Limb (tissue), 2 donors: ENCODE measurements around the gene ARHGEF28.

ENCODE experiments used
- DNase-seq, 2 donors: peaks; one replicate each; pipeline ENCODE4 v3.0.0-alpha.2; 2016; ENCODE audit errors: extremely low spot score in 2 of 2

ARHGEF28 gene

GRCh38 chr5:73856997-73857396 lies 231.0 kb downstream of the ARHGEF28 start:
- no peak for DNase-seq

GRCh38 chr5:73857446-73857845 lies 231.4 kb downstream of the ARHGEF28 start:
- DNase-seq, result no peak

- no peak for DNase-seq
Measured at GRCh38 chr5:73858054-73858453, 232.1 kb downstream of the ARHGEF28 start.

- DNase-seq, result no peak
Measured at GRCh38 chr5:73858776-73859175, 232.8 kb downstream of the ARHGEF28 start.

- no peak for DNase-seq
Measured at GRCh38 chr5:73859696-73860095, 233.7 kb downstream of the ARHGEF28 start.

- DNase-seq, result no peak
Measured at GRCh38 chr5:73861313-73861988, 235.5 kb downstream of the ARHGEF28 start.

GRCh38 chr5:73862796-73863195 lies 236.8 kb downstream of the ARHGEF28 start:
- DNase-seq, result no peak

GRCh38 chr5:73863876-73864275 lies 237.9 kb downstream of the ARHGEF28 start:
- DNase-seq, result no peak

GRCh38 chr5:73865315-73865714 lies 239.3 kb downstream of the ARHGEF28 start:
- DNase-seq, result no peak

GRCh38 chr5:73867345-73868335 lies 241.6 kb downstream of the ARHGEF28 start:
- DNase-seq, result no peak

- no peak for DNase-seq
Measured at GRCh38 chr5:73883646-73884045, 257.6 kb downstream of the ARHGEF28 start.

GRCh38 chr5:73887688-73888087 lies 261.7 kb downstream of the ARHGEF28 start:
- DNase-seq, result no peak

- DNase-seq, result no peak
Measured at GRCh38 chr5:73890569-73890968, 264.6 kb downstream of the ARHGEF28 start.

- no peak for DNase-seq
Measured at GRCh38 chr5:73892218-73892617, 266.2 kb downstream of the ARHGEF28 start.

GRCh38 chr5:73892806-73893205 lies 266.8 kb downstream of the ARHGEF28 start:
- no peak for DNase-seq

GRCh38 chr5:73893813-73894212 lies 267.8 kb downstream of the ARHGEF28 start:
- DNase-seq, result no peak

GRCh38 chr5:73894860-73895259 lies 268.9 kb downstream of the ARHGEF28 start:
- DNase-seq, result no peak

- DNase-seq, result no peak
Measured at GRCh38 chr5:73895471-73895870, 269.5 kb downstream of the ARHGEF28 start.

- no peak for DNase-seq
Measured at GRCh38 chr5:73896097-73896496, 270.1 kb downstream of the ARHGEF28 start.

- DNase-seq, result no peak
Measured at GRCh38 chr5:73896668-73897067, 270.7 kb downstream of the ARHGEF28 start.

- DNase-seq, result no peak
Measured at GRCh38 chr5:73897893-73898292, 271.9 kb downstream of the ARHGEF28 start.

- DNase-seq, result no peak
Measured at GRCh38 chr5:73899055-73899454, 273.1 kb downstream of the ARHGEF28 start.

GRCh38 chr5:73899916-73900315 lies 273.9 kb downstream of the ARHGEF28 start:
- DNase-seq, result no peak
